Smooth muscle cell (in vitro differentiated cells): ENCODE measurements around the gene ULK2. TPM values are rescaled to one million over a fixed set of nuclear protein-coding genes. Genes with fewer than 3 reads are reported as not detected.

ENCODE experiments used
- DNase-seq: peaks from one replicate; lab custom pipeline; 2025; ENCODE audit not compliant: unreplicated experiment; lab: John Stamatoyannopoulos, UW
- H2AFZ ChIP-seq: fragments of 200-600 bp; sonication (generic); 2 replicates; pipeline ENCODE4 v1.6.0; 2016; ENCODE audit warnings: antibody characterized with exemption, low read depth, mild to moderate bottlenecking
- H3F3A ChIP-seq: fragments of 200-600 bp; sonication (generic); 2 replicates; pipeline ENCODE4 v1.6.0; 2017; ENCODE audit warnings: antibody characterized with exemption, low read depth
- H3K27ac ChIP-seq: fragments of 200-600 bp; sonication (generic); 2 replicates; pipeline ENCODE4 v1.5.1; 2016; ENCODE audit warnings: low read depth, mild to moderate bottlenecking
- H3K27me3 ChIP-seq: fragments of 200-600 bp; sonication (generic); 2 replicates; pipeline ENCODE4 v1.6.1; 2016; ENCODE audit warnings: low read depth, mild to moderate bottlenecking
- H3K36me3 ChIP-seq: fragments of 200-600 bp; sonication (generic); 2 replicates; pipeline ENCODE4 v1.5.1; 2016; ENCODE audit warnings: low read depth
- H3K4me1 ChIP-seq: fragments of 200-600 bp; sonication (generic); 2 replicates; pipeline ENCODE4 v1.5.1; 2016; ENCODE audit warnings: low read depth
- H3K4me2 ChIP-seq: fragments of 200-600 bp; sonication (generic); 2 replicates; pipeline ENCODE4 v1.6.0; 2016; ENCODE audit warnings: mild to moderate bottlenecking
- H3K4me3 ChIP-seq: fragments of 200-600 bp; sonication (generic); 2 replicates; pipeline ENCODE4 v1.5.1; 2016; ENCODE audit warnings: mild to moderate bottlenecking
- H3K79me2 ChIP-seq: fragments of 200-600 bp; sonication (generic); 2 replicates; pipeline ENCODE4 v1.6.0; 2016; ENCODE audit warnings: low read depth, mild to moderate bottlenecking
- H3K9ac ChIP-seq: fragments of 200-600 bp; sonication (generic); 2 replicates; pipeline ENCODE4 v1.6.0; 2016; ENCODE audit warnings: low read depth
- H3K9me3 ChIP-seq: fragments of 200-600 bp; sonication (generic); replicated peaks from 2 replicates; pipeline ENCODE4 v1.5.1; 2016; ENCODE audit warnings: low read depth
- H4K20me1 ChIP-seq: fragments of 200-600 bp; sonication (generic); 2 replicates; pipeline ENCODE4 v1.6.0; 2016; ENCODE audit warnings: low read depth
- WGBS: methylation state at CpG from one replicate; pipeline ENCODE4 v1.1.7; 2016; ENCODE audit warnings: low lambda C conversion rate; 5-methylcytosine and 5-hydroxymethylcytosine counted together
- polyA plus RNA-seq: library from polyadenylated mRNA; unstranded; fragments of >200 nt; fragmentation: Nextera tagmentation; extraction: Ambion mirVana; gene quantifications from 2 replicates; pipeline ENCODE4 v1.2.1, GENCODE V29; 2016
- total RNA-seq: library from RNA; depleted of rRNA; stranded (reverse); fragments of >200 nt; gene quantifications from 2 replicates; pipeline ENCODE4 v1.2.3, GENCODE V29; 2014
- TF ChIP-seq, protein P1 (sequence below): fragments of 200-600 bp; sonication (generic); IDR thresholded peaks from 2 replicates; pipeline ENCODE4 v1.5.1; 2017; ENCODE audit warnings: borderline replicate concordance, mild to moderate bottlenecking, antibody characterized with exemption; ENCODE audit not compliant: insufficient read depth, poor library complexity, severe bottlenecking

ULK2 gene
- total and polyA plus RNA-seq, 2 experiments from 2014 or later: 9.7 to 24.0 TPM

DNA sequence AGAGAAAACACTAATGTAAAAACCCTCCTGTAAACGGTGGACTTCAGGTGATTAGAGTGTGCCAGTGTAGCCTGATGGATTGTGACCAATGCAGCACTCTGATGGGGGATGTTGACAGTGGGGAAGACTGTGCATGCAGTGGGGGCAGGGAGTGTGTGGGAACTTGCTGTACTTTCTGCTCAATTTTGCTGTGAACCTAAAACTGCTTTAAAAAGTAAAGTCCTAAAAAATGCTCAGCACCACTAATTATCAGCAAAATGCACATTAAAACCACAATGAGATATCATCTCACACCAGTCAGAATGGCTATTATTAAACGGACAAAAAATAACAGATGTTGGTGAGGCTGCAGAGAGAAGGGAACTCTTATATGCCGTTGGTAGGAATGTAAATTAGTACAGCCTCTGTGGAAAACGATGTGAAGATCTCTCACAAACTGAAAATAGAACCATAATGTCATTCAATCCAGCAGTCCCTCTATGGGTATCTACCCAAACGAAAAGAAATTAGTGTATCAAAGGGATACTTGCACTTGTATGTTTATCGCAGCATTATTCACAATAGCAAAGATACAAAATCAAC lies 9.7 kb upstream of the ULK2 start:
- TF ChIP-seq, protein P1, sequence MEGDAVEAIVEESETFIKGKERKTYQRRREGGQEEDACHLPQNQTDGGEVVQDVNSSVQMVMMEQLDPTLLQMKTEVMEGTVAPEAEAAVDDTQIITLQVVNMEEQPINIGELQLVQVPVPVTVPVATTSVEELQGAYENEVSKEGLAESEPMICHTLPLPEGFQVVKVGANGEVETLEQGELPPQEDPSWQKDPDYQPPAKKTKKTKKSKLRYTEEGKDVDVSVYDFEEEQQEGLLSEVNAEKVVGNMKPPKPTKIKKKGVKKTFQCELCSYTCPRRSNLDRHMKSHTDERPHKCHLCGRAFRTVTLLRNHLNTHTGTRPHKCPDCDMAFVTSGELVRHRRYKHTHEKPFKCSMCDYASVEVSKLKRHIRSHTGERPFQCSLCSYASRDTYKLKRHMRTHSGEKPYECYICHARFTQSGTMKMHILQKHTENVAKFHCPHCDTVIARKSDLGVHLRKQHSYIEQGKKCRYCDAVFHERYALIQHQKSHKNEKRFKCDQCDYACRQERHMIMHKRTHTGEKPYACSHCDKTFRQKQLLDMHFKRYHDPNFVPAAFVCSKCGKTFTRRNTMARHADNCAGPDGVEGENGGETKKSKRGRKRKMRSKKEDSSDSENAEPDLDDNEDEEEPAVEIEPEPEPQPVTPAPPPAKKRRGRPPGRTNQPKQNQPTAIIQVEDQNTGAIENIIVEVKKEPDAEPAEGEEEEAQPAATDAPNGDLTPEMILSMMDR: no peak
- Histone ChIP-seq H3K36me3 (no peaks in the 10 kb centered on the region), H3K4me3 (no peak overlapping the region), H3K27me3 (no peaks in the 10 kb centered on the region), H3K9ac (no peak overlapping the region), H2AFZ (no peak overlapping the region), H4K20me1 (no peaks in the 10 kb centered on the region), H3K4me1 (no peaks in the 10 kb centered on the region), H3K4me2 (no peak overlapping the region), H3K27ac (no peak overlapping the region), H3K9me3 (no peaks in the 10 kb centered on the region), H3F3A (no peaks in the 10 kb centered on the region), H3K79me2 (no peaks in the 10 kb centered on the region)
- 71% methylated on average over 6 of the region's 6 CpGs for WGBS
- no peak for DNase-seq

DNA sequence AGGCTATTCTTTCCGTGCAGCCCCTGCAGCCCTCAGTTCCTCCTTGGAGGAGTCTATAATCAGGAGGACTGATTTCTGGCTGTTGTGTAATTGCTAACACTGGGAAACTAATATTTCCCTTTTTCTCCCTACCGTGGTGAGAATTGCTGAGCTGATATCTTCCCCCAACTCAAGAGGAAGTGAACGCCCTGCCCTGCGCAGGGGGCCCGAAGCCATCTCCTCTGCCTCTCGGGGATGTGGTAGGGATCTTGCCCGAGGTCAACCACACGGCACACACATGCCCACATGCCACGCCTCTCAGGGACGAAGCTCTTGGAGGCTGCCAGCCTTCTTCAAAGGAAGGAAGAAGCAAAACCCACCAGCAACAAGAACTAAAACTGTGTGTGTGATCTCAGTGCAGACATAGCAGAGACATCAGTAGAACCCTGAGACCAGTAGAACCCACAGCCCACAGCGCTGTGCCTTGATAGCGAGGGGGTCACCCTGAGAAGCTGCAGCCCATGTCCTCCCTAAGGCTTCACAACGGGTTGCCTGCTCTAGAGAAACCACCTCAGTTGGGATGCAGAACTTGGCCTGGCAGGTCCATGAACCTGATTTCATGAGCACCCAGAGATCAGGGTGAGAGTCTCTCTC lies 8.9 kb upstream of the ULK2 start:
- TF ChIP-seq, protein P1: no peak
- Histone ChIP-seq H3K79me2 (no peaks in the 10 kb centered on the region), H3K9me3 (no peaks in the 10 kb centered on the region), H3K27ac (no peak overlapping the region), H3K9ac (no peak overlapping the region), H3K36me3 (no peaks in the 10 kb centered on the region), H3K4me1 (no peaks in the 10 kb centered on the region), H2AFZ (no peak overlapping the region), H3K27me3 (no peaks in the 10 kb centered on the region), H3K4me2 (no peak overlapping the region), H4K20me1 (no peaks in the 10 kb centered on the region), H3F3A (no peaks in the 10 kb centered on the region), H3K4me3 (no peak overlapping the region)
- 92% methylated on average over 13 of the region's 13 CpGs for WGBS
- DNase-seq: no peak

DNA sequence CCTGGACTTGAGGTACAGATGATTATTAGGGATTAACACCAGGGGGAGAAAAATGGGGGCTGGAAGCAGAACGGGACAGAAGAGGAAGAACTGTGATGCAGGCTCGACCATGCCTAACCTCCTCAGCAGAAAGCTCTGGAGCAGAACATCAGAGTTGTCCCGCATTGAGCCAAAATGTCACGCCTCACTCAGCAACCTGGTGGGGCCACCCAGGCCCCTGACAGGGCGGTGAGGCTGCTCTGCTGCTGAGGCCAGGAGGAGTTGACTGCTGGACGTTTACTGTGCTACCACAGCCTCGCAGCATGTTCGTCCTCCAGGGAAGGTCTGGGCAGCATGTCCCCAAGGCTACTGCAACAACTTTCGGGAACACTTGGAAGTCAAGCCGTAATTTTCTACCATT lies 6.5 kb upstream of the ULK2 start:
- H3K9me3 ChIP-seq: no peaks in the 10 kb centered on the region
- no peak overlapping the region for H3K4me3 ChIP-seq
- no peak overlapping the region for H2AFZ ChIP-seq
- no peak for DNase-seq
- no peaks in the 10 kb centered on the region for H3F3A ChIP-seq
- no peak overlapping the region for H3K9ac ChIP-seq
- TF ChIP-seq, protein P1: no peak
- no peaks in the 10 kb centered on the region for H3K4me1 ChIP-seq
- H3K79me2 ChIP-seq: no peaks in the 10 kb centered on the region
- no peak overlapping the region for H3K4me2 ChIP-seq
- WGBS: 90% methylated on average over 10 of the region's 10 CpGs
- H3K27ac ChIP-seq: no peak overlapping the region
- H3K36me3 ChIP-seq: no peaks in the 10 kb centered on the region
- H3K27me3 ChIP-seq: no peaks in the 10 kb centered on the region
- H4K20me1 ChIP-seq: no peaks in the 10 kb centered on the region

DNA sequence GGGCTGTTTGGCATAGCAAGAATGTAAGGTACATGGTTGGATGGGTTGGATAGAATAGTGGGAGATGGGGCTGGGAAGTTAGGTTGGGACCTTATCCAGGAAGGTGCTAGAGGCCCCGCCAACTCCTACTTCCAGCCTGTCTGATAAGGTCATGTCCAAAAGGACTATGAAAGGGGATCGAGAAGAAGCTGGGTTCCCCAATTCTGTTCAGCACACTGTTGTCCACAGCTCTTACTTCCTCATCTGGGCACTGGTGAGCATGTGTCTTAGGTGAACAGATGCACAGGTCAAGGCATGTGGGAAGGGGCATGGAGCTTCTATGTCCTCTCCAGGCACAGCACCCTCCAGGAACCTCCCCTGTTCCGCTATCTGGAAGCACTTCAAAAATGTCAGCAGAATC lies 5.6 kb upstream of the ULK2 start:
- no peak for DNase-seq
- H2AFZ ChIP-seq: no peak overlapping the region
- TF ChIP-seq, protein P1: no peak
- 89% methylated on average over 3 of the region's 3 CpGs for WGBS
- no peaks in the 10 kb centered on the region for H3K79me2 ChIP-seq
- H3K9ac ChIP-seq: no peak overlapping the region
- H3K4me3 ChIP-seq: no peak overlapping the region
- H3K4me1 ChIP-seq: no peaks in the 10 kb centered on the region
- no peaks in the 10 kb centered on the region for H3F3A ChIP-seq
- no peaks in the 10 kb centered on the region for H3K36me3 ChIP-seq
- no peaks in the 10 kb centered on the region for H3K27me3 ChIP-seq
- H3K27ac ChIP-seq: no peak overlapping the region
- H3K4me2 ChIP-seq: no peak overlapping the region
- no peaks in the 10 kb centered on the region for H4K20me1 ChIP-seq
- H3K9me3 ChIP-seq: no peaks in the 10 kb centered on the region
